GM19193 (cell line): ENCODE measurements around the gene ATOX1.

ENCODE experiments used
- POLR2A ChIP-seq: IDR thresholded peaks from 4 replicates; pipeline ENCODE4 v1.6.1; 2011; ENCODE audit not compliant: insufficient read depth, insufficient read length; ENCODE audit errors: extremely low read depth

ATOX1 gene

DNA sequence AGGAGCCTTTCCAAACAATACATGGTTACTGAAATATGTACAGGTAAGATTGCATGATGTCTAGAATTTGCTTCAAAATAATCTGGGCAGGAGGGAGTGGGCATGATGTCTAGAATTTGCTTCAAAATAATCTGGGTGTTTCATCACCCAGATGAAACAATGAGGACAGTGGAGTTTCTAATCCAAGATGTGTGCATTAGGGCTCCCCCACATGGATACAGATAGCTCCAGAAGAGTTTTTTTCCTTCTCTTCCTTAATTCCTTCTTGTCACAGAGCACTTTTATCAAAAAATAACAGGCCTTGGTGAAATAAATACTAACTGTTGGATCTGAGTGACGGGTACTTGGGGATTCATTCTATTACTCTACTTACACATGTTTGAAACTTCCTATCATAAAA, 14.9 kb downstream of the ATOX1 start:
- TF ChIP-seq POLR2A = no peak

DNA sequence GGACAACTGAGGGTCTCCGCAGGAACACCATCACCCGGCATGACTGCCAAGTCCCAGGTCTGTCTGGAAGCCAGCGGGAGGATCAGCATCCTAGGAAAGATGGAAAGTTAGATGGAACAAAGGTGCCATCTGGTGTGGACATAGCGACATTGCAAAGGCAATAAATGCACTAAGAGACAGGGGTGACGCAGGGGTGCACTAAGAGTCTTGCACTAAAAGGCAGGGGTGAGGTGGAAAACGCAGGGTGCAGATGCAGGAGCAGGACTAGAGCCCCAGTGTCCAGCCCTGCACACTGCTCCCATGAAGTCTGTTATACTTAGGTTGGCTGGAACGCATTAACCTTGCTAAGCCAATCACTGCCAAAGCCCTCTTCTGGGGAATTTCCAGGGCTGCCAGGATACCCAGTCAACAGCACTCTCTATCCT, 15.5 kb downstream of the ATOX1 start:
- TF ChIP-seq POLR2A = no peak

DNA sequence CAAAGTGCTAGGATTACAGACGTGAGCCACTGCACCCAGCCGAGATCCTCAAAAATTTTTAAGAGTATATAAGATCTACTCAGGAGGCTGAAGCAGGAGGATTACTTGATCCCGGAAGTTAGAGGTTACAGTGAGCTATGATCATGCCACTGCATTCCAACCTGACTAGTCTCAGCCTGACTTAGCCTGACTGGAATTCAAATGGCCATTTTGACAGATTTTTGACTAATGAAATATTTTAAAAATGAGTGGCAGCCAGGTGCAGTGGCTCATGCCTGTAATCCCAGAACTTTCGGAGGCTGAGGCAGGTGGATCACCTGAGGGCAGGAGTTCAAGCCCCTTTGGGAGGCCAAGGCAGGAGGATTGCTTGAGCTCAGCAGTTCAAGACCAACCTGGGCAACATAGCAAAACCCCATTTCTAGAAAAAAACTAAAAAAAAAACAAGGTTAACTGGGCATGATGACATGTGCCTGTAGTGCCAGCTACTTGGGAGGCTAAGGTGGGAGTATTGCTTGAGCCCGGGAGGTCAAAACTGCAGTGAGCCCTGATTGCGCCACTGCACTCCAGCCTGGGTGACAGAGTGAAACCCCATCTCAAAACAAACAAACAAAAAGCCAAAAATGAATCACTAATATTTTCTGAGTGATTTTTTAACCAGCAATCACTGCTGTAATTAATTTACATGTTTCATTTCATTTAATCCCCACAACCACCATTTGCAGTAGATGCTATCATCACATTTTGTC, 16.6 kb downstream of the ATOX1 start:
- TF ChIP-seq POLR2A = no peak

DNA sequence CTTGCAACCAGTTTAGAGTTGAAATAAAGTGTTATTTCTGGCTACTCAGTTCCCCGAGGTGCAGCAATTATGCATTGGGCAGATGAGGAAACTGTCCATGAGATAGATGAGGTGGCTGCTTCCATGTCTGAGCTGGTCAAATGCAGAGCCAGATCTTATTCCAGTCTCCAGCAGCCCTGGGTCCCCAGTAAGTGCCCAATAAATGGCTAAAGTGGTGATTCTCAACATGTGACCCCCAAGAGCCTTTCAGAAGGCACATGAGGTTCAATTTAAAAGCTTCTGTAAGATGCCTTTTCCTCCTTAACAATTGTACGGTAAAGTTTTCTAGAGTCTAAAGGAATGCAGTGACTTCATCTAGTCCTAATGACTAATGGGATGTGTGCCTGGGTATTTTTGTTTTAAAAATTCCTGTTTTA, 17.5 kb downstream of the ATOX1 start:
- TF ChIP-seq POLR2A = no peak

DNA sequence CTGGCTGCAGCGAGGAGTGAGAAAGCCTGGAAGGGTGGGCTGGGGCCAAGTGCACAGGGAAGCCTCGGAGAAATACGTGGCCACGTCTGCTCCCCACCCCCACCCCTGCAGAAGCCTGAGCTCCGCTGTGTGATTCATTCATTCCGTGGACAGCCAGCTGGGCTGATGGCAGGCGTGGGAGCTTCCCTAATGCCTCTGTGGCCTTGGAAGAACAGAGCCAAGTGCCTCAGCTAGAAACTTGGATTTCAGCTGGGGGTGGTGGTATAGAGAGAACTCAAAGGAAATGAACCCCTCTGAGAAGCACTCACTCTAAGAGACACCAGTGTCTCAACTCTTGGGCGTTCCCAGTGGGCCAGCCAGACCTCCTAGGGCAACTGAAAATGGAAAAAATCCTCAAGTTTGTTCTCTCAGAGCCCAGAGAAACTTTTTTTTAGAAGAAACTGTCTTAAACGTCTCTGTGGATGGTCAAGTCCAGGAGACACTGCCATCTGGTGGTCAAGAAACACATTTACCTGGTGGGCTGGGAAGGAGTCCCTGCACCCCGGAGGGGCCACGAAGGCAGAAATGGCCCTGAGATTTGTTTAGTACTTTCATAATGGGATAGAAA, 18.0 kb downstream of the ATOX1 start:
- TF ChIP-seq POLR2A = no peak

DNA sequence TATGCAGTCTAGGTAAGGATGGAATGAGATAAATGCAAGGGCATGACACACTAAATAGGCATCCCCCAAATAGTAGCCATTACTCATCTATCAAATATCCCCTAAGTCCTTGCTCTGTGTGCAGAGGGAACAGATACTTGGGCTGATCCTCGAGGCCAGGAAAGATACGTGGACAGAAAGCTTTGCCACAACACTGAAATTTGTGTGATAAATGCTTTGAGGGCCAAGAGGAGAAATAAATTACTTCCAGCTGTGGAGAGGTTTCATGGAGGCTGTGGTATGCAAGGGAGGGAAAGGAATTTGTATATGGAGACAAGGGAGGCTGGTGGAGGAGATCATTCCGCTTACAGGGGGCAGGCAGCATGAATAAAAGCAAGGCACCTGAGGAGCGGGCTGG, 18.5 kb downstream of the ATOX1 start:
- TF ChIP-seq POLR2A = no peak

DNA sequence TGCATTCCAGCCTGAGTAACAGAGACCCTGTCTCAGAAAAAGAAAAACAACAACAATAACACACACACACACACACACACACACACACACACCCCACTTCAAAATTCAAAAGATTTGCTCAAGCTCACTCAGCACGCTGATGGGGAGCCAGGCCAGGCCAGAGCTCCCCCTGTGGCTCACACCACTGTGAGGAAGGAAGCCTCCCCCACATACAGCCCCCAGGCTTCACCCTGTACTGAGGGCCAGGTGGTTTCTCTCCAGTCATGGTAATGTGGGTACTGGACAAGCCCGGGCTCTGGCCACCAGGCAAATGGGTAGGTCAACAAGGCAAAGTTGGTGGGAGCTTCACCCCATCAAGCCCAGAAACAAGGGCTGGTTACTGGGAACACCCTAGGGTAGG, 19.0 kb downstream of the ATOX1 start:
- no peak for TF ChIP-seq POLR2A

DNA sequence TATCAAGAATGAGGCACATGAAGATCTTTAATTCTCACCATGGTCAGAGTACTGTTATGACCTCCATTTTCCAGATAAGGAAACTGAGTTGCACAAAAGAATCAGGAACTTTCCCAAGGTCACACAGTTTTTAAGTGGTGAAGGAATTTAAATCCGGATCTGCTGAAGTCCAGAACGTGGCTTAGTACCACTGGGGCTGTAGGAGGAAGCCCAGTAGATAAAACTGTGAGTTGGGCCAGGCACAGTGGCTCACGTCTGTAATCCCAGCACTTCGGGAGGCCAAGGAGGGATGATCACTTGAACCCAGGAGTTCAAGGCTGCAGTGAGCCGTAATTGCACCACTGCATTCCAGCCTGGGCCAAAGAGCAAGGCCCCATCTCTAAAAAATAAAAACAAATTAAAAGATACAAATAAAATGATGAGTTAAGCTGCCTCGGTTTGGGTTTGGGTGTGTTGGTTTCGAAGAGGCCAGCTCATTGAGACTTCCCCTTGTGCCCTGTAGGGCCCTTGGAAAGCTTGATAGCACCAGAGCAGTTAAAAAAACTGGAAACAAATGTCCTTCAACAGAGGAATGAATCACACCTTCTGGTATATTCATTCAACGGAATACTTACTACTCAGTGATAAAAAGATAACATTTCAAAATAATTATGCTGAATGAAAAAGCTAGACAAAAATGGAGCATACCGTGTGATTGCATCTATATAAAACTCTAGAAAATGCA, 20.1 kb downstream of the ATOX1 start:
- TF ChIP-seq POLR2A = no peak

DNA sequence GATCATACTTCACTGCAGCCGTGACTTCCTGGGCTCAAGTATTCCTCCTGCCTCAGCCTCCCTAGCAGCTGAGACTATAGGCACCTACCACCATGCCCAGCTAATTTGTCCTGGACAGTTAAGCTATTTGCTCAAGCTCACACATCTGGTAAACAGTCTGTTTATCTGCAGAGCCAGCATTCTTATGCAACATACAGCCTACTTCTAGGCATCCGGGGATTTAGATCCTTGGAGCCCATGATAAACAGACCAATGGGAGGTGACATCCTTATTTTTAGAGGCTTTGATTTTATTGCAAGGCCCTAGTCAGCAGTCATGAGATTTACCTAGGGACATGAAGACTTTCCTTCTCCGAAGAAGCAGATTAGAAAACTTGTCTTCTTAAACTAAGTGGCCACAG, 21.0 kb downstream of the ATOX1 start:
- TF ChIP-seq POLR2A = no peak

DNA sequence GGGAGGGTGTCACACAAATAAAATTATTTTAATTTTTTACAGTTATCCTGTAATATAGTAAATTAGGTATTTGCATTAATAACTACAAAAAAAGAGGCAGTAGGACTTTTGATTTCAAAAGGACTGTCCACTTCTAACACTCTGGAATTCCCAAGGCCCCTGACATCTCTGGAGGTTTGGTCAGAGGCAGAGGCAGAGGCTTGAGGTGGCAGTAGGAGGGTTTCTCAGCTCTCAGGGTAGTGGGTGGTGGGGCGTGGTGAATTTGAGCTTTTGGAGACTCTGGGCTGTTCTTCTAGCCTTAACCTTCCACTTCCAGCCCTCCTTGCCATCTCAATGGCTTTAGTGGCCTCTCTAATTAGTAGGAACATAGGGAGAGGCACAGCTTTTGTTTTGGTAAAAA, 22.8 kb downstream of the ATOX1 start:
- no peak for TF ChIP-seq POLR2A

DNA sequence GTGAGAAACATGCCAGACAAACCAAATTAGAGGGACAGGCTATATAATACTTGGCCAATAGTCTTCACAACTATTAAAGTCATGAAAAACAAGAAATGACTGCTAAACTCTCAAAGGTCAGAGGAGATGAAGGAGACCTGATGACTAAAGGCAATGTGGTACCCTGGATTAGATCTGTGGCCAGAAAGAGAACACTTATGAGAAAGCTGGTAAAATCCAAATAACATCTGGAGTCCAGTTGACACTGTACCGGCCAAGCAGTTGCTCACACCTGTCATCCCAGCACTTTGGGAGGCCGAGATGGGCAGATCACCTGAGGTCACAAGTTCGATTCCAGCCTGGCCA, 24.4 kb downstream of the ATOX1 start:
- no peak for TF ChIP-seq POLR2A

DNA sequence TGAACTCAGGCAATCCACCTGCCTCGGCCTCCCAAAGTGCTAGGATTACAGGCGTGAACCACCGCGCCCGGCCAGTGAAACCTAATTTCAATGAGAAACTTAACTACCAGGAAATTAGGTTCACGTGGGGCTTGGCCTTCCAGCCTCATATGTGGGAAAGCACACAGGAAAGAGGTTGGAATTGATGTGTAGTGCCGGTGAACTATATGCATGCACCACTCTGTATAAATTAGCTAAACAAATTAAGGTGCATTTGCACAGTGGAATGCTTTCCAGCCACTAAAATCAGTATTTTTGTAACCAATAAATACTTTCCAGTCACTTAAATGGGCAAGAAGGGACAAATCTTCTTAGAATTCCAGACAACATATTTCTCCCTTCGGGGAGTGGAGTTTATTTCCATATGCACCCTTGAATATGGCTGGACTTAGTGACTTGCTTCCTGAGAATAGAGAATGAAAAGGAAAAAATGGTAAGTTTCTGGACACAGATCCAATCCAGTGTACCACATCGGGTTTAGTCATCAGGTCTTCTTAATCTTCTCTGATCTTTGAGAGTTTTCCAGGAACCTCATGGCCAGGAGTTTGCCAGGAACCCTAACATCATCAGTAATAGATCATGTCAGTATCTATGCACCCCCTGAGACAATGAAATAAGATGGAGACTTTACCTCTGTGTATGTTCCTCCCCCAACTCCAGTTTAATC, 24.9 kb downstream of the ATOX1 start:
- no peak for TF ChIP-seq POLR2A

DNA sequence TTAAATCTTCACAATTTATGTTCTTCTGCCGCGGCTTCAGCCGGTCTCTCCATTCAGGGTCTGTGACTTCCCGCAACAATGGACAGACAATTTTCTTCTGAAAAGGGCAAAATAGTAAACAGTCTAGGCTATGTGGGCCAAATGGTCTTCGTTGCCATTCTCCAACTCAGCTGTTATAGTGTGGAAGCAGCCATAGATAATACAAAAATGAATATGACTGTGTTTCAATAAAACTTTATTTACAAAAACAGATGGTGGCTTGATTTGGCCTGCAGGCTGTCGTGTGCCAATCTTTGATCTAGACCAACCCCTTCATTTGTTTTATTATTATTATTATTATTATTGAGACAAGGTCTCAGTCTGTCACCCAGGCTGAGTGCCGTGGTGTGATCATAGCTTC, 28.1 kb downstream of the ATOX1 start:
- no peak for TF ChIP-seq POLR2A

DNA sequence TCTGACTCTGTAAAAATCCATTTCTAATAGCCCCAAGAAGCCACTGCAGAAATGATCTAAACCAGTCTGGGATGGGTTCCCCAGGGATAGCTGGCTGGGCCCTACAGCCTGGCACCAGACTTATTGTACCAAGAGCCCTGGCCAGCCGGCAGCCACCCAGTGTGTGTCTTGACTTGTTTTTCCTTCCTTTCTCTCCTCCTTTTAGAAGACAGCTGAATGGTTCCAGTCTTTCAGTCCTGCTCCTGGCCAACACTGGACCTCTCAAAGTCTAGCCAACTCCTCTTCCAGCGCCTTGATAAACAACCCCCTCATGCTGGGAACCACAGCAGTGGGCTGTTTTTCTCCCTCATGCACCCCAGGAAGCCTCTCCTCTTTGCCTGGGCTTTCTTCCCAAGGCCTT, 34.1 kb downstream of the ATOX1 start:
- TF ChIP-seq POLR2A = no peak

DNA sequence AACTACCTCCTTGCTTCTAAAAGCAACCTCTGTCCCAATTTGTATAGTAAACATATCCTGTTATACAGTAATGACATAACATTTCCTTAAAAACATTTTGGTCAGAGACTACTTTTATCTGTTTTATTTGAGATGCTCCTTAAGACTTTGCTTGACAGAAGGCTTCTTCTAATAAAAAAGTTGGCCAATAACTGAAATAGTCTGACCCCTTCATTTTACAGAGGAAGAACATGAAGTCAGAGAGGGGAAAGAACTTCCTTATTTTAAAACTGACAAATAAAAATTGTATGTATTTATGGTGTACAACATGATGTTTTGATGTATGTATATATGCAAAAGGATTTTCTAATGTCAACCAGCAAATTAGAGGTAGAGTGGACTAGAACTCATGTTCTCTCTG, 35.9 kb downstream of the ATOX1 start:
- no peak for TF ChIP-seq POLR2A
